ENCODE measurements around the gene C11orf91.
A peak's percentile ranks its signal among the peaks of the same experiment; 100 is the strongest.

Gene C11orf91

DNA sequence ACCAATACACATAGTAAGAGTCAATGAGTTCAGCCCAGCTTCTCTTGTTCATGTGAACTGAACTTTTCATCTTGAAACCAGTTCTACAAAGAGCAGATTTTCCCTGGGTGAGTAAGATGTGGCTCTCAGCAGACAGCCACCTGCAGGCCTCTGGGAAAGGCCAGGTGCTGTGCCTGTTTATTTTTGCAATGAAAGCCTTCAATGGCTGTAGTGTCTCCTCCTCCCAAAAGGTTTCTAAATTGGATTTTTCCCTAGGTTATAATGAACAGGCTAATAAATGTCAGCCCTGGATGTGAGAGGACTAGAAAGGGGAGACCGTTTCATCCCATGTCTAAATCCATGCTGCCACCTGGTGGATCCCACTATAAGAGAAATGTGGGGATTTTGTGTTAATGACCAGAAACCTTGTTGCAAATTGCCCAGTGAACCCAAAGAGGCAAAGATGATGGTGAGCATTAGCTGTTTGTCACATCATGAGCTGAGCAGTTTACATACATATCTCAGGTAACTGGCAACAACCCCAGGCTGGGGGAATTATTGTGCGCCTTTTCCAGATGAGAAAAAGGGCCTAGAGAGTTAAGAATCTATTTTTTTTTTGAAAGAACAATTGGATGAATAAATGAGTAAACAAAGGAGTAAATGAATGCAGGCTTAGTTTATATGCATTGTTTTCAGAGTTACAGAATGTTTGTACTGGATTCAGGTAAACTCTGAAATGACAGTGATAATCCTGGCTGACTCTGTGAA is 12.7 kb downstream of the C11orf91 start:
- Histone ChIP-seq H4K20me1 (ENCODE audit: insufficient read depth, low read length) (no peaks in the 10 kb centered on the region), H3K4me3 (ENCODE audit: low read length) (no peak overlapping the region), H3K27ac (ENCODE audit: low read length) (no peak overlapping the region), H3K4me1 (ENCODE audit: low read length) (0 out of 2 replicates have a peak, but pooled peaks cover 3% of the 10 kb centered on the region), H3K27me3 (ENCODE audit: low read depth, low read length) (peaks cover 25% of the 10 kb centered on the region), H3K9ac (ENCODE audit: low read length) (no peak overlapping the region), H3K36me3 (replicated peaks; ENCODE audit: low read depth, low read length) (no peaks in the 10 kb centered on the region), H3K4me2 (ENCODE audit: low read length) (no peak overlapping the region), H3K79me2 (ENCODE audit: low read length) (no peaks in the 10 kb centered on the region), H3K9me3 (ENCODE audit: insufficient read depth, low read length) (no peaks in the 10 kb centered on the region), H2AFZ (ENCODE audit: low read depth, low read length) (no peak overlapping the region)
- TF ChIP-seq CTCF (IDR thresholded peaks at IDR 0.05; ENCODE audit: low read depth, low read length) (peak; percentile 86), EZH2phosphoT487 (IDR thresholded peaks at IDR 0.05; ENCODE audit: low read depth) (no peak)

DNA sequence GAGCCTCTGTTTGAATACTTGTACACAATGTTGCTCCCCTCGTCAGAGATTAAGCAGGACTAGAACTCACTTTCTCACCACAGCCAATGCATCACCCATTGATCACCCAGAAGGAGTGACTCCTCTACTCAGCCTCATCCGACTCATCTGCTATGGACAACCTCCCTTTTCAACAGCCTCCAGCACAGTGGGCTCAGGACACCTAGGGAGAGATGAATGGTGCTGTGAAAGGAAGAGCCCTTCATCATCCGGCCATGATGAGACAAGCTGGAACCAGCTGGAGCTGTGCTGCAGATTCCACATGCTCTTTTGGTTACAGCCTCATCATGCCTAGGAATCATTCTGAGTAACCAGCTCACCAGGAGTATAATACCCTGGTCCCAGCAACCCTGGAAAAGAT is 15.5 kb downstream of the C11orf91 start:
- no peaks in the 10 kb centered on the region for H3K79me2 ChIP-seq (ENCODE audit: low read length)
- H3K36me3 ChIP-seq (replicated peaks; ENCODE audit: low read depth, low read length) = no peaks in the 10 kb centered on the region
- H3K4me2 ChIP-seq (ENCODE audit: low read length) = no peak overlapping the region
- H3K4me1 ChIP-seq (ENCODE audit: low read length) = no peaks in the 10 kb centered on the region
- no peaks in the 10 kb centered on the region for H3K9me3 ChIP-seq (ENCODE audit: insufficient read depth, low read length)
- H3K27ac ChIP-seq (ENCODE audit: low read length) = no peak overlapping the region
- peaks cover 38% of the 10 kb centered on the region for H3K27me3 ChIP-seq (ENCODE audit: low read depth, low read length)
- H3K4me3 ChIP-seq (ENCODE audit: low read length) = no peak overlapping the region
- H3K9ac ChIP-seq (ENCODE audit: low read length) = no peak overlapping the region
- no peak overlapping the region for H2AFZ ChIP-seq (ENCODE audit: low read depth, low read length)
- no peaks in the 10 kb centered on the region for H4K20me1 ChIP-seq (ENCODE audit: insufficient read depth, low read length)
- no peak for TF ChIP-seq EZH2phosphoT487 (IDR thresholded peaks at IDR 0.05; ENCODE audit: low read depth)
- TF ChIP-seq CTCF (IDR thresholded peaks at IDR 0.05; ENCODE audit: low read depth, low read length) = no peak

DNA sequence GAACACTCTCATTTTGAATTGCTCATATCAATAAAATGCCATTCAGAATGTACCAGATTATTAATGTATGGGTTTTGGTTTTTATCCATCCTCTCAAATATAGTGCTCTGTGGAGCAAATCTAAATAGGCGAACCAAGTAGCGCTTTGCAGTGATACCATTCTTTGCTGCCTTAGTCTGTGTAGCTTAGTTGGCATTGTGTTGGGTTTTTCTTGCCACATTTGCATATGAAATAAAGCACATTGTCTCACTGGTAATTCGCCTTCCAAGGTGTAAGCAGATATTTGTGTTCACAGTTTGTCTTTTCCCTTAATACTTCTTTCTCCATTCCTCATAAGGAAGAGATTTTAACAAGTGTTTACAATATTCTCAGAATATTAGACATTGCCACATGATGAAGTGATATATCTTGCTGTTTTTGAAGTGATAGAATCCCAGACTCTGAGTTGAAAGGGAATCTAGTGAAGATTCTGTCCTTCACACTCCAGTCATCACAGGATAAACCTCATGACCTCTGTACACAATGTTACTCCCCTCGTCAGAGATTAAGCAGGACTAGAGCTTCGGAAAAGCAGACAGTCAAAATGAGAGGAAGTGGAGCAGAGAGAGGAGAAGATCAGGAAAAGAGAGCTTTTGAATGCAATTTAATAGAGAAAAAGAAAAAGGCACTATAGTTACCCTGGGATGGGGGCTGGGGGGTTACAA is 16.5 kb downstream of the C11orf91 start:
- H2AFZ ChIP-seq (ENCODE audit: low read depth, low read length) = no peak overlapping the region
- H3K27ac ChIP-seq (ENCODE audit: low read length) = no peak overlapping the region
- no peaks in the 10 kb centered on the region for H4K20me1 ChIP-seq (ENCODE audit: insufficient read depth, low read length)
- no peak overlapping the region for H3K9ac ChIP-seq (ENCODE audit: low read length)
- H3K9me3 ChIP-seq (ENCODE audit: insufficient read depth, low read length) = no peaks in the 10 kb centered on the region
- no peaks in the 10 kb centered on the region for H3K79me2 ChIP-seq (ENCODE audit: low read length)
- TF ChIP-seq CTCF (IDR thresholded peaks at IDR 0.05; ENCODE audit: low read depth, low read length) (no peak), EZH2phosphoT487 (IDR thresholded peaks at IDR 0.05; ENCODE audit: low read depth) (no peak)
- peaks cover under 1% of the 10 kb centered on the region; the same call in 1 of the 2 replicates for H3K4me1 ChIP-seq (ENCODE audit: low read length)
- no peak overlapping the region for H3K4me3 ChIP-seq (ENCODE audit: low read length)
- H3K4me2 ChIP-seq (ENCODE audit: low read length) = no peak overlapping the region
- peaks cover 43% of the 10 kb centered on the region for H3K27me3 ChIP-seq (ENCODE audit: low read depth, low read length)
- no peaks in the 10 kb centered on the region for H3K36me3 ChIP-seq (replicated peaks; ENCODE audit: low read depth, low read length)

GRCh38 chr11:33682446-33682845 is 18.2 kb downstream of the C11orf91 start:
- Histone ChIP-seq H3K4me2 (ENCODE audit: low read length) (no peak overlapping the region), H3K36me3 (replicated peaks; ENCODE audit: low read depth, low read length) (no peaks in the 10 kb centered on the region), H3K4me3 (ENCODE audit: low read length) (no peak overlapping the region), H3K27ac (ENCODE audit: low read length) (no peak overlapping the region), H3K9ac (ENCODE audit: low read length) (no peak overlapping the region), H3K79me2 (ENCODE audit: low read length) (no peaks in the 10 kb centered on the region), H2AFZ (ENCODE audit: low read depth, low read length) (no peak overlapping the region), H3K4me1 (ENCODE audit: low read length) (peaks cover 8% of the 10 kb centered on the region), H3K27me3 (ENCODE audit: low read depth, low read length) (peaks cover 47% of the 10 kb centered on the region), H4K20me1 (ENCODE audit: insufficient read depth, low read length) (no peaks in the 10 kb centered on the region), H3K9me3 (ENCODE audit: insufficient read depth, low read length) (no peaks in the 10 kb centered on the region)
- TF ChIP-seq EZH2phosphoT487 (IDR thresholded peaks at IDR 0.05; ENCODE audit: low read depth) (no peak), CTCF (IDR thresholded peaks at IDR 0.05; ENCODE audit: low read depth, low read length) (no peak)
